Measurements from ENCODE around the gene RNF19B.

DNA sequence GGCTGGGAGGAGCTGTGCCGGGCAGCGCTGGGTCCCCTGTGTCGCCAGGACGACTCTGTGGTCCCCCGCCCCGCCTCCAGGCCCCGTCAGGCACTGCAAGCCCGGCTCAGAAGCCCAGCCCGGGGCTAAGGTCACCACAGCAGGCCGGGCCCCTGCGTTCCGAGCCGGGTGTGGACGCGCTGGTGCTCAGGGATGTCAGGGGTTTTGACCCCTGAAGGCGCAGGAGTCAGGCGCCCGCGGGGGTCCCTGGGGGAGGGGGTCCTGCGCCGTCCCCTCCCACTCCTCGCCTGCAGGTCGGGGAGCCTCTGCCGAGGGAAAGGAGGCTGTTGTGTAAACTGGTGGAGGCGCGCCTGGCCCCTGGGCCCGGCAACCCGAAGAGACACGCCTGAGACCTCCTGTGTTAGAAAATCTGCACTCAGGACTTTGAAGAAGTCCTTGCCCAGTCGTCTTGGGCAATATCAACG lies 39.7 kb downstream of the RNF19B start:
- TF ChIP-seq RXRA (IDR thresholded peaks at IDR 0.05; ENCODE audit: insufficient read depth, low read depth, low read length) (no peak), POLR2AphosphoS5 (IDR thresholded peaks at IDR 0.05; ENCODE audit: low read depth, low read length) (no peak), SIN3A (conservative IDR thresholded peaks at IDR 0.05 in 1 of 2, IDR thresholded peaks at IDR 0.05 in 1 of 2; ENCODE audit: low read depth in 1 of 2, low read length in 2 of 2) (no peak)
- TF ChIP-seq, protein P1, sequence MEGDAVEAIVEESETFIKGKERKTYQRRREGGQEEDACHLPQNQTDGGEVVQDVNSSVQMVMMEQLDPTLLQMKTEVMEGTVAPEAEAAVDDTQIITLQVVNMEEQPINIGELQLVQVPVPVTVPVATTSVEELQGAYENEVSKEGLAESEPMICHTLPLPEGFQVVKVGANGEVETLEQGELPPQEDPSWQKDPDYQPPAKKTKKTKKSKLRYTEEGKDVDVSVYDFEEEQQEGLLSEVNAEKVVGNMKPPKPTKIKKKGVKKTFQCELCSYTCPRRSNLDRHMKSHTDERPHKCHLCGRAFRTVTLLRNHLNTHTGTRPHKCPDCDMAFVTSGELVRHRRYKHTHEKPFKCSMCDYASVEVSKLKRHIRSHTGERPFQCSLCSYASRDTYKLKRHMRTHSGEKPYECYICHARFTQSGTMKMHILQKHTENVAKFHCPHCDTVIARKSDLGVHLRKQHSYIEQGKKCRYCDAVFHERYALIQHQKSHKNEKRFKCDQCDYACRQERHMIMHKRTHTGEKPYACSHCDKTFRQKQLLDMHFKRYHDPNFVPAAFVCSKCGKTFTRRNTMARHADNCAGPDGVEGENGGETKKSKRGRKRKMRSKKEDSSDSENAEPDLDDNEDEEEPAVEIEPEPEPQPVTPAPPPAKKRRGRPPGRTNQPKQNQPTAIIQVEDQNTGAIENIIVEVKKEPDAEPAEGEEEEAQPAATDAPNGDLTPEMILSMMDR (IDR thresholded peaks at IDR 0.05; ENCODE audit: control extremely low read depth in 1 of 3, insufficient read depth in 1 of 3, low read depth in 1 of 3, low read length in 3 of 3) = peak in 2 of 3 experiments; percentile 7 to 20; a peak in 3 of 4 replicates
- TF ChIP-seq, protein P2, sequence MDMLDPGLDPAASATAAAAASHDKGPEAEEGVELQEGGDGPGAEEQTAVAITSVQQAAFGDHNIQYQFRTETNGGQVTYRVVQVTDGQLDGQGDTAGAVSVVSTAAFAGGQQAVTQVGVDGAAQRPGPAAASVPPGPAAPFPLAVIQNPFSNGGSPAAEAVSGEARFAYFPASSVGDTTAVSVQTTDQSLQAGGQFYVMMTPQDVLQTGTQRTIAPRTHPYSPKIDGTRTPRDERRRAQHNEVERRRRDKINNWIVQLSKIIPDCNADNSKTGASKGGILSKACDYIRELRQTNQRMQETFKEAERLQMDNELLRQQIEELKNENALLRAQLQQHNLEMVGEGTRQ (IDR thresholded peaks at IDR 0.05; ENCODE audit: low read length) = no peak
- TF ChIP-seq, protein P3, sequence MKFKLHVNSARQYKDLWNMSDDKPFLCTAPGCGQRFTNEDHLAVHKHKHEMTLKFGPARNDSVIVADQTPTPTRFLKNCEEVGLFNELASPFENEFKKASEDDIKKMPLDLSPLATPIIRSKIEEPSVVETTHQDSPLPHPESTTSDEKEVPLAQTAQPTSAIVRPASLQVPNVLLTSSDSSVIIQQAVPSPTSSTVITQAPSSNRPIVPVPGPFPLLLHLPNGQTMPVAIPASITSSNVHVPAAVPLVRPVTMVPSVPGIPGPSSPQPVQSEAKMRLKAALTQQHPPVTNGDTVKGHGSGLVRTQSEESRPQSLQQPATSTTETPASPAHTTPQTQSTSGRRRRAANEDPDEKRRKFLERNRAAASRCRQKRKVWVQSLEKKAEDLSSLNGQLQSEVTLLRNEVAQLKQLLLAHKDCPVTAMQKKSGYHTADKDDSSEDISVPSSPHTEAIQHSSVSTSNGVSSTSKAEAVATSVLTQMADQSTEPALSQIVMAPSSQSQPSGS (IDR thresholded peaks at IDR 0.05; ENCODE audit: low read length) = no peak
